Measurements from ENCODE around the gene VSIG1.

VSIG1 gene

DNA sequence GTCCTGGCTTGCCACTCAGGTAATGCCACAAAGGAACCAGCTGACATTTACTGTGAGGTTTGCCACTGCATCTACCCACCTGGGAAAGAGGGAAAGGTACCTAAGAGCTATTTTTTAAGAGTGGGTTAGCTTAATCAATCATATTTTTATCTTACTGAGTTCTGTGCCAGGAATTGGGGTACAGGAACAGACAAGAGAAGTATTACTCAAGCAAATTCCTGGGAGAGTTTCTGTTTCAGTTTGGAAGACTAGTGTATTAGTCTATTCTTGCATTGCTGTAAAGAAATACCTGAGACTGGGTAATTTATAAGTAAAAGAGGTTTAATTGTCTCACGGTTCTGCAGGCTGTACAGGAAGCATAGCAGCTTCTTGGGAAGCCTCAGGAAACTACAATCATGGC, 23.3 kb downstream of the VSIG1 start:
- no peak for DNase-seq

DNA sequence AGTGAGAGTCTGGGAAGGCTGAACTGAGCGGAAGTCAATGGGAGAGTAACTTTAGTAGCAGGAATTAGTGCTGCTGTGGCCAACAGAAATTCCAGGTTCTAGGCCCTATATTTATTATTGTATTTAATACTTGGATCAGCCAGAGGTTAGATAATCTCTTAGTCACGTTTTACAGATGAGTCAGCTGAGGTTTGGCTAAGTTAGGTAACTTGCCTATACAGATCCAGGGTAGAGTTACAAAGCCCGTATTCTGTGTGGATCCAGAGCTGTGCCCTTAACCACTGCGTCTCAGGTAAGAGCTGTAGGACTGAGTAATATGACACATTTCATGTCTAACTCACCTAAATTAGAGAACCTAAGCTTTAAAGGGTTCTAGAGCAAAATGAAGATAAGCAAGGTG, 26.0 kb downstream of the VSIG1 start:
- DNase-seq: no peak

DNA sequence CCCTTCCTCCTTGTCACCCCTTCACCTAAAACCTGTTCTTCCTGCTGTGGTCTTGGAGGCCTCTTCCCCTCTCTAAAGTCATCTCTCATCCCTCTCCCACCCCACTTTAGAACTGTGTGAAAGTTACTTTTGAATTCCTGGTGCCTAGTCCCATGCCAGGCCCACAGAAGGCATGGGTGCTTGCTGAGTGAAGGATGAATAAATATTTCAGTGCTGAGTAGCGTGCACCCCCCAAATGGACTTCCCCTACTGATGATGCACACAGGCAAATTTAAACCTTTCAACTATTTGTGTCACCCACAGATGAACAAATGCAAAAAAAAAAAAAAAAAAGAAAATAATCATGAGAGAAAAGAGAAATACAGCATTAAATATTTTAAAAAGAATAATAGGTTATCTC, 26.7 kb downstream of the VSIG1 start:
- DNase-seq: no peak

DNA sequence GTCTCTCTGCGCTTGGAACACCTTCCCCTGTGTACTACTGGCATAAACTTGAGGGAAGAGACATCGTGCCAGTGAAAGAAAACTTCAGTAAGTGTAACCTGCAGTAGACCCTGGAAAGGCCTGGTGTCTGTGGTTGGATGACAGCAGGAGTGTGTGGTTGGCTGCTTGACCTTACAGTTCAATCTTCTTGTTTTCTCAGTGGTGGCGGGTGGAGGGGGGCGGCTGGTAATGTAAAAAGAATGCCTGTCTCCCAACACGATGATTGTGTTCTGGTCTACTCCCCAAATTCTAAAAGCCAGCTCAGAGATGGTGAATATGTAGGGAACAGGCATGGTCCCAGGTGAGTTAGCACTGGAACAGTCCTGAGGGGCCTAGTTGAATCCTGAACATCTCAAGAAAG, 27.9 kb downstream of the VSIG1 start:
- DNase-seq: no peak

DNA sequence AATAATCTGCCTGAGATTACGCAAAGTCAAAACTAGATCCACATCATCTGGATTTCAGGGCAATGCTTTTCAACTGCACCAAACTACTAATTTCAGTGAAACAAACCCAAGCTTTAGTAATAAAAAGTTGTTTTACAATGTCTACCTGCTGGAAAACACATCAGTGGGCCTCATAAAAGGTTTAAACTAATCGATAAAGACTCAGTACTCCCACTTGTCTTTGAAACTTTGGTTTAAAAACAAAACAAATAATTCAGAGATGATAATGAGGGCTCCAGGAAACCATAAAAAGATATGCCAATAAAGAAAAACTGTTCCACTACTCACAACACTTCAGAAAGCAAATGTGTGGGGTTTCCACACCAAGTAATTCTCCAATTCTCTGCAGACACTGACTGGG, 36.2 kb downstream of the VSIG1 start:
- DNase-seq: no peak

DNA sequence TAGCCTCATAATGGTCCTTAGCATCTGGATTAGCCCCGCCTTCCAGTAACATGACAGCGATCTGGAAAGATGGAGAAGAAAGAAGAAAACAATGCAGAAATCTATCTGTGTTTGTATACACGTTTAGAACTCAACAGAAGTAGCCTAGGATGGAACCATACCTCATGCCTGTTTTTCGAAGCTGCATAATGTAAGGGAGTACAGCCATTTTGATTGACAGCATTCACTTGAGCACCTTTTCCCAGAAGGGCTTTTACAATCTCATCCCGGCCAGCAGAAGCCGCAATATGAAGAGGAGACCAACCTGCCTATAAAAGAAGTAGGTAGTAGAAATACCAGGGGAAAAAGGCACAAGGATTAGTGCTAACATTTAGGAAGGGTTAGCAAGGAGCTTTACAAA, 42.9 kb downstream of the VSIG1 start:
- DNase-seq: no peak

DNA sequence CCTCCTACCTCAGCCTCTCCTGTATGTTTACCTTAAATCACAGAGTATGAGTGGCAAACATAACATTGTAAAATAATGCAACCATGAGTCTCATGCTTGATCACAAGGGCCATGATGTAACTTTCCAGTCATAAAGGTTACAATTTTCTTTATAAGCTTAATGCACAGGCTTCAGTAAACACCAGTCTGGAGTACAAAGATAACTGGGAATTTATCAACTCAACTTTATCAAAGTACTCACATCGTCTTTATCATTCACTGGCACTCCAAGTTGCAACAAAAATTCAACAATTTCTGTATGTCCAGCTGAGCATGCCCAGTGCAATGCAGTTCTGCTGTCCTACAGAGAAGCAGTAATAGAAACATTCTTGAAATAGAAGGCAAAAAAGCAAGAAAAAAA, 43.6 kb downstream of the VSIG1 start:
- no peak for DNase-seq

DNA sequence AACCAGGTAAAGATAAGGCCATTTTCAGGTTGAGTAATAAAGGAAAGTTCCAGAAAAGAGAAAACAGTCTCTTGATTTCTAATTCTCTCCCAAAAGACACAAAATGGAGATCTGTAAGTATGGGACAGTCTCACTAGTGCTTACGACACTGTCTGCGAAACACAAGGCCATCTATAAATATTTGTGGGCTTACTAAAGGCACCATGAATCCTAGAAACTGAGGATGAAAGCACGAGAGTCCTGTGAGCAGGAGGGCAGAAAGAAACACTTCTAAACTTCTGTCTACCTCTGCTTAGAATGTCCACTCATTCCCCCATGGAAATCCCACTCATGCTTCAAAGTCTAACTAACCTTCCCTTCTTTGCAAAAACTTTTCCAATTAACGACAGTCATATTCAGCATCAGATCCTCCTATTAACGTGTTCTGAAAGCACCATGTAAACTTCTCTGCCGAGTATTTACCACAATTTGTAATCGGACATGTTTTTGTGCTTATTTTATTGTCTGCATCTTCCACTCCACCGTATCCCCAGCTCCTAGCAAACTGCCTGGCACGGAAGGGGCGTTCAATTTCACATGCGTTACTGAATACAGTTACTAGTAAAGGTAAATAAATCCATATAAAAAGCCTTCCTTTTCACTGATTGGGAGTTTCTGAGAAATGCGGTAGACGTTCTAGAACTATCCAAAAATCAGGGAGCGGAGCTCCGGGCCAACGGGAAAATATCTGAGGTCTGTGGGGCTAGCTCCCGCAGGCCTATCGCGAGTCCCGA, 45.8 kb downstream of the VSIG1 start:
- DNase-seq: no peak

DNA sequence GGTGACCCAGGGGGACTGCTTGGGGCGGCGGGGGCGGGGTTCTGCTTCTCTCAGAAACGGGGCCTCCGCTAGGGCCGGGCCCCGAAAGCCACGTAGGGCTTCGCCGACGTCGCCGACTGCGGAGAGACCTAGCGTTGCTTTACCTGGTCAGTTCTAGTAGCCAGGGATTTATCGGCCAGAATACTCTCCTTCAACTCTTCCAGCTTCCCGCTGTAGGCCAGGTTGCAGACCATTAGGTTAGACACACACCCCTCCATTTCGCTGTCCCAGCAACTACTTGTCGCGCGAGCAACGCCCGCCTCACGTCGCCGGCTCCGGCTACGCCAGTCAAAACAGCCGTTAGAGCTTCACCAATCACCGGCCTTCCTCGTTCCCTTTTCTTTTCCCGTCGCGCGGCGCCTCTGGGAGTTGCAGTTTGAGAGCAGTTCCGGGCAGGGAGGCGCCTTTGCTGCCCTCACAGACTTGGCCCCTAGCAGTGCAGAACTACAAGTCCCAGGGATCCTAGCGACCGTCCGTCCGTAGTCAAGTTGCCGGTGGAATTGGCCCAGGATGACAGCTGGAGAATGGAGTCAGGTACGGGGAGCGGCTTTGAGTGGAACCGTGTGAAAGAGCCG, 46.5 kb downstream of the VSIG1 start, which contains the start of the genes ATG4A and PSMD10:
ATG4A (plus strand) TSS at position 515 of the 614 bp plus-strand sequence; CDS start at position 564, 49 bp downstream.
PSMD10 (minus strand) TSS at position 279 of the 614 bp plus-strand sequence; CDS start at position 257, 22 bp downstream.
- DNase-seq: peak; percentile 90

DNA sequence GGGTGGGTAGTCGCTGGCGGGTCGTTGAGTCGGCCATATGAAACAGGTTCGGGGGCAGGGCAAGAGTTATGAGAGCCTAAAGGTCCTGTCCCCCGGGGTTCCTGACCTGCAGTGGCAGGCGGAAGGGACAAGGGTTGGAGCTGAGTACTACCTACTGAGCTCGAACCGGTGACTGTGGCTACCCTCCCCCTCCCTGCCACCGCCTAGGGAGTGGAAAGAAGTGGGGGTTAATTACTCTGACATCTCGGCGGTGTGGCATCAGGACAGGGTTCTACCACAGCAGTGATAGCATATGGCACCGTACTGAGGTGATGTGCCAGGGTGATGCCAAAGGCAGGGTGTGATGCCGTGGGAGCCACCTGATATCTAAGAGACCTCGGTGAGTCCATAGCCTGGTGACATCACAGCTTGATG, 47.0 kb downstream of the VSIG1 start:
- no peak for DNase-seq

DNA sequence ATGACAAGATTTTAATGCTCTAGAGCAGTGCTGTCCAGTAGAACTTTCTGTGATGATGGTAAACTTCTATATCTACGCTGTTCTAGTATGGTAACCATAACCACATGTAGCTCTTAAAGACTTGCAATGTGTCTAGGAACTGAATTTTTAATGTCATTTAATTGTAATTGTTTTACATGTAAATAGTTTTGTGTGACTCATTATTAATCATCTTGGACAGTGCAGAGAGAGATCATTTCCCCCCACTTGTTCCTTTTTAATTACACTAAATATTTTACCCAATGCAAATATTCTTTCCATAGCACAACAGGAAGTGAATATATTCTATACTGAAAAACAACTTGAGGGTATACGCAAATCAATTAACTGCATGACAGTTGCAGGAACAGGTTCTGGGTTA, 52.5 kb downstream of the VSIG1 start:
- no peak for DNase-seq

DNA sequence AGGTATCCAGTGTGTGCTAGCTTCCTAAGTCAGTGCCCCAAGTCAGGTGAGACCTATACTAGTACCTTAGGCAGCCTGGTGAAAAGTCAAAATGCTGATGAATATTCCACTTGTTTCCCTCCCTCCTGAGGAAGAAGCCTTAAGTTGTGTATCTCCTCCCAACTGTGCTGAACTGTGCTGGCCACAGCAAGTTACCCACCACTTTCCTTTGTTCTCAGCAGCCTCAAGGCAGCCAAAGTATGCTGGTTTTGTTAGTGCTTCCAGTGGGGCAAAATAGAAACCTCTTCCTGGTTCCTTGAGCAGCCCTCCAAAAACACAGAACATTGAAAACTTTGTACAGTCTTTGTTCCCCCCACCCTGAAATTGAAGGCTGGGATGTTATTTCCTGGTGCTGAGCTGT, 60.6 kb downstream of the VSIG1 start:
- no peak for DNase-seq

DNA sequence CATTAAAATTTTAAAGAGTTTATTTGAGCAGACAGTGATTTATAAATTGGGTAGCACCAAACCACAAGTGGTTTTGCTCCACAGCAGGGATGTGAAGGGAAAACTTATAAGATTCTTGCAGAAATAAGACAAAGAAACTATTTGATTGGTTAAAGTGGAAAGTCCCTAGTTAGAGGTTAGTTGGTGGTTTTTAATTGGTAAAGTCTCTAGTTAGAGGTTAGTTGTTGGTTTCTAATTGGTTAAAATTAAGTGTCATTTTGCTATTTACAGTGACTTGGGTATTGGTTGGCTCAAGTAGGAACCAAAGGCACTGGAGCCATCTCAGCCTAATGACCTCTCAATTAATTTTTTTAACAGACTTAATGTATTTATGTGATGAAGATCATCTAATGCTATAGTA, 69.7 kb downstream of the VSIG1 start:
- no peak for DNase-seq

DNA sequence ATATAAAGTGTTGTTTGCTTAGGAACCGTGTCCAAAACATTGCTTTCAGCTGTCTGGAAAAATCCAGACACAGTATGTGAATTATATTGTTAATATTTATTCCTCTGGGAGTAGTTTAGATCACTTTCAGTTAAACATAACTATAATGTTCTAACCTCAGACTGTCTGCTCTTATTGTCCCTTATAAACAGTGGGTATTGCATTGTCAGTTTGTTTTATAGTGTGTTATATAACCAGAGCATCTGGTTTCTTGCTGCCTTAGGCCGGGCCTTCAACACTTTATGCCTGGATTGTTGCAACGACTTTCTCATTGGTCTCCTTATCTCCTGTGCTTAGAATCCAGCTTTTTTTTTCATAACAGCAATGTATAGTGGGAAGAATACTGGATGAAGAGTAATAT, 73.1 kb downstream of the VSIG1 start:
- no peak for DNase-seq

DNA sequence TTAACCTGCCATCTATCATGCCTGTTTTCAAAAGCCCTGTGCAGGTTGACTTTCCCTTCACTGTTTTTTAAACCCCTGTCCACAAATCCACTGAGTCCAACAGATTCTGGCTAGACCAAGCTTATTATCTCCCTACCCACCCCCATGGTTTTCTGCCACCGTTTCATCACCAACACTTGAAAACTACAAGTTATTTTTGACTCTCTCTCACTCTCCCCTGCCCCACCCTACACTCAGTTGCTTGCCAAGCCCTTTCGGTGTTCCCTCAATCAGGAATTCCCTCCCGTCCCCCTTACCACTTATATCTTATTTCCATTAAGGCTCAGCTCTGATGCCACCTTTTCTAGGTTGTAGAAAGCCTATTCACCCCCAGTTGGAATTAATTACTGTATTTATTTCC, 76.4 kb downstream of the VSIG1 start:
- no peak for DNase-seq

DNA sequence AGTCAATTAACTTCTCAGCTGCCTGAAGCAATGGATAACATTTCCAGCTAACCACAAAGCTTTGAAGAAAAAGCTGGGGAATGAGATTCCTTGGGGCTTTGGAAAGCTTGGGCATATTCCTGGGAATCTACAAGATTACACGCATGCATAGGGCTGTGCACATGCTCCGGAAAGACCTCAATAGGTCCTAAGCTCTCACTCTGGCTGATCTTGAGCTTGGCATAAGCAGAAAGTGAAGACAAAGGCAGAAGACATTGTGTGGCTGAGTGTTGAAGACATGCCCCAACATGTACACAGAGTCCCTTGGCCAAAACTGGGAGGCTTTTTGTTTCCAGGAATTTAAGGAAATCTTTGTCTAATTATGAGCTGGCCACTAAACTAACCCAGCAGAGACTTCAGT, 77.9 kb downstream of the VSIG1 start:
- DNase-seq: no peak

DNA sequence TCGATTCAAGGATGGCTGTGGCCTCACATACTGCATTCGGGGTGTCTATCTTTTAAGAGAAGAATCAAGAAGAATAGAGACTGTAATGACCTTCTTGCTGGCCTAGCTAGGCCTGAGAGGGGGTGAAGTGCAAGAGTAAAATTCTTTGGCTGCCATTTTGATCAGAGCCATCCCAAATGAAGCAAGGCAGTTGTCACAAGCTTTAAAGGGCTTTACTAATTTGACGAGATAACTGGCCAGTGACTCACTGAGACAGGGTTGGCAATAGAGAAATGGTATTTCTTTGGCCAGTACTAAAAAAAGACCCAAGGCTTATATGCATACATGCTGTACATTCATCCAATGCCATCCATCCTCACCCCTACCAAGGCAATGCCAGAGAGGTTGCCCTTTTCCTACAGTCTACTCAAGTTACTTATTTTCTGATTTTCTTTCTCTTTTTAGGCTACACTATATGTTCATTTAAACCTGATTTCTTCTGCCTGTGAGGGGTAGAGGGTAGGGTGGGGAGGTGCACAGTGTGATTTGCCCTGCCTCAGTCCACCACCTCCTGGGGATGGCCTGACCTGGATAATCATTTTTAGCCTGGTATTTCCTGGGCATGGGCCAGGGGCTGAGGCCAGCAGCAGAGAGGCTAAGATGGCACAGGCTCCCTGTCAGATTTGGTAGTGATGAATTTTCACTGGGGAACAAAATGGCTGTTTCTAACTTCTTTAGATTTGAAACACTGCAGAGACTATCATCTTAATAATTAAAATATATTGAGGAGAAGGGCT, 78.9 kb downstream of the VSIG1 start:
- DNase-seq: no peak

DNA sequence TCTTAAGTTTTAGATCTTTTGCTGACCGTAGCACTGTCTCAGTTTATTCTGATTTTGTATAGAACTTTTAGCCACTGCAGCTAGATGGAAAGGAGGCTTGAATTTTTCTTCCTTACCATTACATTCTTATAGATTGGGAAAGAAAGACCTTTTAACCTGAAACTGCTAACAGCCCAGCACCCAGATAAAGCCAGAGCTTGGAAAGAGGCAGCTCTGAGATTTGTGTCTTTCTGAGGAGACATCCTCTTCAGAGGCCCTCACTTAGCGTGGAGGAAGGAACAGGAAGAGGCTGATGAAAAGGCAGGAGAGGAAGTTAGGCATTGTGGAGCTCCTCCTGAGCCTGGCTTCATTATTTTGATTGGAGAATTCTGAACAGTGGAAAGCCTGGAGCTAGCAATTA, 81.8 kb downstream of the VSIG1 start:
- DNase-seq: no peak

DNA sequence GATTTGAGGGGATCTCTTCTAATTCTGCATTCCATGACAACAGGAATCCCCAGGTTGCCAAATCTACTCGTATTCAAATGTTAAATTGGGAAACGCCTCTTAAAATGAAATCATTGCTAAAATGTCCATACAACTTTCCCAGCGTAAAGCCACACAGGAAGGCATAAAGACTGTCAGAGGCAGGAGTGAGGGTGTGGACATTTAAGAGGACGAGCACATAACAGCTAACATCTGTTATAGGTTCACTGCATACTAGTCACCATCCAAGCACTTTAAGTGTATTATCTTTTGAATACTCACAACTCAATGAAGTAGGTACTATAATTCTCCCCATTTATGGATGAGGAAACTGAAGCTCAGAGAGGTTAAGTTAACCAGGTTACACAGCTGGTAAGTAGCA, 82.3 kb downstream of the VSIG1 start:
- no peak for DNase-seq
